ENCODE data around the gene PEDS1. TPM values are rescaled to one million over a fixed set of nuclear protein-coding genes. Genes with fewer than 3 reads are reported as not detected.

PEDS1 gene
- total and polyA plus RNA-seq, 2 of the 13 experiments (the other 11 are each of a cell fraction or from before 2014, with no cell fraction given) = 30.5 to 93.9 TPM

DNA sequence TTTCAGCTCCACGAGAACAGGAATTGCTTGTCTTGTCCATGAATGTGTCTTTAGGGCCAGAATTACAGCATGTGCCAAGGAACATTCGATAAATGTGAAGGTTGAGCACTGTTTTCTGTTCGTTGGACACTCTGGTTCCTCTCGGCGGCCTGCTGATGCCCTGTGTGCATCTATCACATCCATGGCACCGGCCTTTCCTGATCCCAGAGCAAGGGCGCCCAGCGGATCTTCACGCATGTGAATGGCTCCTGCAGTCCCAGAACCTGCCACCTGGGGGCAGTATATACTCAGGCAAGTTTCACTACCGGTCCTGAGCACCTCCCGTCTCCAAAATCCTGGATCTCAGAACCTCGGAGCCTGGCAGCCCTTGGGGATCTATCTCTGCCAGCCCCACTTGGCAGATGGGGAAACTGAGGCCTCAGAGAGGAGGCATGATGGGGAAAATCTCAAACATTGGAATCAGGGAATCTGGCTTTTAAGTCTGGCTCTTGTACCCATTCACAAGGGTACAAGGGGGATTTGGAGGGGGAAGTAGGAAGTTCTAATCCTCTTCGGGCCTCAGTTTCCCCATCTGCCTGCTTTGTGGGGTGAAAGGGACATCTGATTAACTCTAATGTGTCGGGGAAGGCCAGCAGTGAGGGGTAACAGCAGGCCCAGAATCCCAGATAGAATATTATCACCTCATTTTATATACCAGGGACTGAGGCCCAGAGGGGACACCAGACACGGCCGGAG, 32.8 kb upstream of the PEDS1 start (continued):
- TF ChIP-seq ZHX1 (CRISPR knock-in tag; IDR thresholded peaks at IDR 0.05; ENCODE audit: low read depth) (peak; percentile 41; the same call in 1 of the 2 replicates), MED13 (CRISPR knock-in tag; IDR thresholded peaks at IDR 0.05) (no peak), ZNF121 (CRISPR knock-in tag; IDR thresholded peaks at IDR 0.05) (no peak), HINFP (CRISPR knock-in tag; IDR thresholded peaks at IDR 0.05; ENCODE audit: low read depth) (no peak), ZNF333 (CRISPR knock-in tag; IDR thresholded peaks at IDR 0.05; ENCODE audit: borderline replicate concordance) (no peak), ZNF460 (CRISPR knock-in tag; IDR thresholded peaks at IDR 0.05; ENCODE audit: borderline replicate concordance) (no peak), MXD1 (CRISPR knock-in tag; IDR thresholded peaks at IDR 0.05) (no peak; the same call in 1 of the 2 replicates), ZNF512B (CRISPR knock-in tag; IDR thresholded peaks at IDR 0.05; ENCODE audit: borderline replicate concordance) (0 out of 2 replicates have a peak, but pooled peaks have one; percentile 32), SIN3B (IDR thresholded peaks at IDR 0.05; ENCODE audit: low read length) (no peak)
- TF ChIP-seq, protein P1, sequence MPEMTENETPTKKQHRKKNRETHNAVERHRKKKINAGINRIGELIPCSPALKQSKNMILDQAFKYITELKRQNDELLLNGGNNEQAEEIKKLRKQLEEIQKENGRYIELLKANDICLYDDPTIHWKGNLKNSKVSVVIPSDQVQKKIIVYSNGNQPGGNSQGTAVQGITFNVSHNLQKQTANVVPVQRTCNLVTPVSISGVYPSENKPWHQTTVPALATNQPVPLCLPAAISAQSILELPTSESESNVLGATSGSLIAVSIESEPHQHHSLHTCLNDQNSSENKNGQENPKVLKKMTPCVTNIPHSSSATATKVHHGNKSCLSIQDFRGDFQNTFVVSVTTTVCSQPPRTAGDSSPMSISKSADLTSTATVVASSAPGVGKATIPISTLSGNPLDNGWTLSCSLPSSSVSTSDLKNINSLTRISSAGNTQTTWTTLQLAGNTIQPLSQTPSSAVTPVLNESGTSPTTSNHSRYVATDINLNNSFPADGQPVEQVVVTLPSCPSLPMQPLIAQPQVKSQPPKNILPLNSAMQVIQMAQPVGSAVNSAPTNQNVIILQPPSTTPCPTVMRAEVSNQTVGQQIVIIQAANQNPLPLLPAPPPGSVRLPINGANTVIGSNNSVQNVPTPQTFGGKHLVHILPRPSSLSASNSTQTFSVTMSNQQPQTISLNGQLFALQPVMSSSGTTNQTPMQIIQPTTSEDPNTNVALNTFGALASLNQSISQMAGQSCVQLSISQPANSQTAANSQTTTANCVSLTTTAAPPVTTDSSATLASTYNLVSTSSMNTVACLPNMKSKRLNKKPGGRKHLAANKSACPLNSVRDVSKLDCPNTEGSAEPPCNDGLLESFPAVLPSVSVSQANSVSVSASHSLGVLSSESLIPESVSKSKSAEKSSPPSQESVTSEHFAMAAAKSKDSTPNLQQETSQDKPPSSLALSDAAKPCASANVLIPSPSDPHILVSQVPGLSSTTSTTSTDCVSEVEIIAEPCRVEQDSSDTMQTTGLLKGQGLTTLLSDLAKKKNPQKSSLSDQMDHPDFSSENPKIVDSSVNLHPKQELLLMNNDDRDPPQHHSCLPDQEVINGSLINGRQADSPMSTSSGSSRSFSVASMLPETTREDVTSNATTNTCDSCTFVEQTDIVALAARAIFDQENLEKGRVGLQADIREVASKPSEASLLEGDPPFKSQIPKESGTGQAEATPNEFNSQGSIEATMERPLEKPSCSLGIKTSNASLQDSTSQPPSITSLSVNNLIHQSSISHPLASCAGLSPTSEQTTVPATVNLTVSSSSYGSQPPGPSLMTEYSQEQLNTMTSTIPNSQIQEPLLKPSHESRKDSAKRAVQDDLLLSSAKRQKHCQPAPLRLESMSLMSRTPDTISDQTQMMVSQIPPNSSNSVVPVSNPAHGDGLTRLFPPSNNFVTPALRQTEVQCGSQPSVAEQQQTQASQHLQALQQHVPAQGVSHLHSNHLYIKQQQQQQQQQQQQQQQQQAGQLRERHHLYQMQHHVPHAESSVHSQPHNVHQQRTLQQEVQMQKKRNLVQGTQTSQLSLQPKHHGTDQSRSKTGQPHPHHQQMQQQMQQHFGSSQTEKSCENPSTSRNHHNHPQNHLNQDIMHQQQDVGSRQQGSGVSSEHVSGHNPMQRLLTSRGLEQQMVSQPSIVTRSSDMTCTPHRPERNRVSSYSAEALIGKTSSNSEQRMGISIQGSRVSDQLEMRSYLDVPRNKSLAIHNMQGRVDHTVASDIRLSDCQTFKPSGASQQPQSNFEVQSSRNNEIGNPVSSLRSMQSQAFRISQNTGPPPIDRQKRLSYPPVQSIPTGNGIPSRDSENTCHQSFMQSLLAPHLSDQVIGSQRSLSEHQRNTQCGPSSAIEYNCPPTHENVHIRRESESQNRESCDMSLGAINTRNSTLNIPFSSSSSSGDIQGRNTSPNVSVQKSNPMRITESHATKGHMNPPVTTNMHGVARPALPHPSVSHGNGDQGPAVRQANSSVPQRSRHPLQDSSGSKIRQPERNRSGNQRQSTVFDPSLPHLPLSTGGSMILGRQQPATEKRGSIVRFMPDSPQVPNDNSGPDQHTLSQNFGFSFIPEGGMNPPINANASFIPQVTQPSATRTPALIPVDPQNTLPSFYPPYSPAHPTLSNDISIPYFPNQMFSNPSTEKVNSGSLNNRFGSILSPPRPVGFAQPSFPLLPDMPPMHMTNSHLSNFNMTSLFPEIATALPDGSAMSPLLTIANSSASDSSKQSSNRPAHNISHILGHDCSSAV (CRISPR knock-in tag; IDR thresholded peaks at IDR 0.05; ENCODE audit: borderline replicate concordance) = no peak

Data from HepG2 (cell line).